Renal cortical epithelial cell (primary cell): ENCODE data around the gene GMPR. TPM values are rescaled to one million over a fixed set of nuclear protein-coding genes. Genes with fewer than 3 reads are reported as not detected.

Source experiments
- DNase-seq: peaks from one replicate; pipeline ENCODE4 v3.0.0-alpha.2; 2011; ENCODE audit warnings: low read depth
- total RNA-seq: library from RNA; depleted of rRNA; stranded (reverse); fragments of >200 nt; gene quantifications from 2 replicates; pipeline ENCODE4 v1.2.3, GENCODE V29; 2014

Gene GMPR
- 3.6 and 9.5 TPM in 2 replicates for total RNA-seq

GRCh38 chr6:16238057-16238962 is at the start of gene GMPR:
TSS of gene GMPR (plus strand) at chr6:16238587. CDS start at chr6:16238694, 107 bp downstream.
- peak; percentile 27 for DNase-seq

DNA sequence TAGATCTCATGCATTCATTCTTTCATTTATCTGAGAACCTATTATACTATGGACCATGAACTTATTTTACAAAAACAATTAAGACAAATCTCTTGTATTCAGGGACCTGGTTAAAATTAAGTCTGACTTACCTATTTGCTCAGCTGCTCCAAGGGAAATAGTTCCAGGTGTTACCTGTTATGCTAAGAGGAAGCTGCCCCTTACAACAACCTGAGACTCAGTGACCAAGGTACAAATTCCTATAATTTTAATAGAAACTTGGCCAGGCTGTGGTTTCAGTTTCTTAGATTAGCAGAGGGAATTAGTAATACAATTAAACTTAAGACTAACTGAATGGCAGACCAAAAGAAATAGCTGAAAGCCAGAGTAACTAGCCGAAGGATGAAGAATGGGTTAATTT is 48.2 kb upstream of the GMPR start:
- DNase-seq, result no peak

- no peak for DNase-seq
Measured at GRCh38 chr6:16196260-16196983, 42.0 kb upstream of the GMPR start.

- no peak for DNase-seq
Measured at GRCh38 chr6:16196984-16197546, 41.3 kb upstream of the GMPR start.

- DNase-seq, result no peak
Measured at GRCh38 chr6:16198061-16198705, 40.2 kb upstream of the GMPR start.

- DNase-seq, result no peak
Measured at GRCh38 chr6:16199804-16200203, 38.6 kb upstream of the GMPR start.

GRCh38 chr6:16200321-16200883 is 38.0 kb upstream of the GMPR start:
- peak; percentile 40 for DNase-seq

- DNase-seq, result no peak
Measured at GRCh38 chr6:16201706-16202105, 36.7 kb upstream of the GMPR start.

- DNase-seq, result no peak
Measured at GRCh38 chr6:16204653-16205376, 33.6 kb upstream of the GMPR start.

DNA sequence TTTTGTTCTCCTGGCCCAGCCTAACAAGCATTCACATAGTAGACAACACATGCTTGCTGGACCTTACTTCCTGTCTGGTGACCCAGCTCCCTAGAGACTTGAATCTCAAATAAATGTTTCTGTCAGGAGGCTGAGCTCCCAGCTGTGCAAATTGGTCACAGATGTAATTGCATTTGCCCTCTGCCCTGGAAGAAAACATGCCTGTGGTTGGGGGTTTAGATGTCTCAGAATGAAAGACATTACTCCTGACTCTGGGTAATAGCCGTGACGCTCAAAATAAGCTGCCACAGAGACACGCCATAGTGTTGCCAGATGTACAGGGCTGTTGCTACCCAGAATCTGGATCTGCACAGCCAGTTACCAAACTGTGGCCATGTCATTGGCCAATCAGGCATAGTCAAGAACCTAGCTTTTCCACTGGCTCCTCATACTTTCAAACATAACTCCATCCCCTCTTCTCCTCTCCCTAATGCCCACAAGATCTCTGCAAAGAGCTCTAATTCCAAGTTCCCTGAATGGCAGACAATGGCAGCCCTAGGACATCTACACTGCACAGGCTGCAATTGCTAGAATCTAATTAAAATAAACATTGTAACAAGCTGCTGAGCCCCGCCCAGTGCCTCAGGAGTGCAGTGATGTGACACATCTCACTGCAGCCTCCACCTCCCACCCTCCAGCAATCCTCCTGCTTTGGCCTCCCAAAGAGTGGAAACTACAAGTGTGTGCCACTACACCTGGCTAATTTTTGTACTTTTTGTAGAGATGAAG is 32.8 kb upstream of the GMPR start:
- DNase-seq, result peak; percentile 94

DNA sequence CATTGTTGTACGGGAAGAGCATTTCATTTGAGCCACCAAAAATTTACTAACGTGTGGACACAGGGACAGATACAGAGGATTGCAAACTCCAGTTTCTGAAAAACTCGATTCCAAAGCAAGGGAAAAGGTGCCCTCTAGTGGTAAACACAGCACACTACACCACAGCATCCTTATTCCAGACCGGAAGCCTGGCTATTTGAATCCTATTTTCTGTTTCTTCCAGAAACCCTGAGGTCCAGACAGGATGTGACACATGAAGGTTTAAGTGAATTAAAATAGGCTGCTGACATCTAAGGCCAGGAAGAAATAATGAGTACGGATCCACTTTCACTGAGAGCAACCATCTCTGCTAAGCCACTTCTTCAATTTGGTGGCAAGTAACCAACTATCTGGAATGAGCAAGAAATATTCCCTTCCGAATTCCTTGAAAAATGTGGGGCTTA is 31.8 kb upstream of the GMPR start:
- DNase-seq, result peak; percentile 78

DNA sequence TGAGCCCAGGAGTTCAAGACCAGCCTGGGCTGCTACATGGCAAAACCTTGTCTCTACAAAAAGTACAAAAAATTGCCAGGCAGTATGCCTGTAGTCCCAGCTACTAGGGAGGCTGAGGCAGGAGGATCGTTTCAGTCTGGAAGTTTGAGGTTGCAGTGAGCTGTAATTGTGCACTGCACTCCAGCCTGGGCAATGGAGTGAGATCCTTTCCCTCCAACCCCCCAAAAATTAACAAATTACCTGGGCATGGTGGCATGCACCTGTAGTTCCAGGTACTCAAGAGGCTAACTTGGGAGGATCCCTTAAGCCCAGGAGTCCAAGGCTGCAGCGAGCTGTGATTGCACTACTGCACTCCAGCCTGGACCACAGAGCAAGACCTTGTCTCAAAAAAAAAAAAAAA is 29.4 kb upstream of the GMPR start:
- no peak for DNase-seq

GRCh38 chr6:16209539-16209938 is 28.8 kb upstream of the GMPR start:
- no peak for DNase-seq

- DNase-seq, result no peak
Measured at GRCh38 chr6:16212276-16212675, 26.1 kb upstream of the GMPR start.

DNA sequence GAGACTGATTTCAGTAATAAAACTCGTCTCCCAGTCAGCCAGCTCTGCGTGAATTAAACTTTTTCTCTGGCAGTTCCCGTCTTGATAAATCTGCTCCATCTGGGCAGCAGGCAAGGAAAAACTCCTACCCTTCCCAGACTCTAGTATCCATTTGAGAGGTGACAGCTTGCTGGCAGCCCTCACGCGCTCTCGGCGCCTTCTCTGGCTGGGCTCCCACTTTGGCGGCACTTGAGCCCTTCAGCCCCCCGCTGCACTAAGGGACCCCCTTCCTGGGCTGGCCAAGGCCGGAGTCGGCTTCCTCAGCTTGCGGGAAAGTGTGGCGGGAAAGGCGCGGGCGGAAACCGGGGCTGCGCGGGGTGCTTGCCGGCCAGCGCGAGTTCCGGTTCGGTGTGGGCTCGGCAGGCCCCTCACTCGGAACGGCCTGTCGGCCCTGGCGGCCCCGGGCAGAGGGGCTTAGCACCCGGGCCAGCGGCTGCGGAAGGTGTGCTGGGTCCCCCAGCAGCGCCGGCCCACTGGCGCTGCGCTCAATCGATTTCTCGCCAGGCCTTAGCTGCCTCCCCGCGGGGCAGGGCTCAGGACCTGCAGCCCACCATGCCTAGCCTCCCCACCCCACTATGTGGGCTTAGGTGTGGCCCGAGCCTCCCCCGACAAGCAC is 21.8 kb upstream of the GMPR start:
- DNase-seq, result no peak

DNA sequence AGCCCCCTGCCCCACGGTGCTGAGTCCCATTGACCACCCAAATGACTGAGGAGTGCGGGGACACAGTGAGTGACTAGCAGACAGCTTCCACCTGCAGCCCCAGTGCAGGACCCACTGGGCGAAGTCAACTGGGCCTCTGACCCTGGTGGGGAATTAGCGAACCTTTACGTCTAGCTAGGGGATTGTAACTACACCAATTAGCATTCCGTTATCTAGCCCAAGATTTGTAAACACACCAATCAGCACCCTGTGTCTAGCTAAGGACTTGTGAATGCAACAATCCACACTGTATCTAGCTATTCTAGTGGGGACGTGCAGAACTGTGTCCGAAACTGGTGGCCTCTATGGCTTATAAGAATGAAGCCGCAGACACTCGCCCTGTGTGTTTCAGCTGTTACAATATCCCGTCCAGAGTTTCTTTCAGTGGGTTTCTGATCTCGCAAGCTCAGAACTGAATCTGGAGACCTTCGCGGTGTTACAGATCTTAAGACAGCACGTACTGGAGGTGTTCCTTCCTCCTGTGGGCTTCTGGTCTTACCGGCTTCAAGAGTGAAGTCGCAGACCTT is 21.1 kb upstream of the GMPR start:
- no peak for DNase-seq

GRCh38 chr6:16222826-16223225 is 15.6 kb upstream of the GMPR start:
- DNase-seq, result no peak

- DNase-seq, result no peak
Measured at GRCh38 chr6:16223362-16223761, 15.0 kb upstream of the GMPR start.

DNA sequence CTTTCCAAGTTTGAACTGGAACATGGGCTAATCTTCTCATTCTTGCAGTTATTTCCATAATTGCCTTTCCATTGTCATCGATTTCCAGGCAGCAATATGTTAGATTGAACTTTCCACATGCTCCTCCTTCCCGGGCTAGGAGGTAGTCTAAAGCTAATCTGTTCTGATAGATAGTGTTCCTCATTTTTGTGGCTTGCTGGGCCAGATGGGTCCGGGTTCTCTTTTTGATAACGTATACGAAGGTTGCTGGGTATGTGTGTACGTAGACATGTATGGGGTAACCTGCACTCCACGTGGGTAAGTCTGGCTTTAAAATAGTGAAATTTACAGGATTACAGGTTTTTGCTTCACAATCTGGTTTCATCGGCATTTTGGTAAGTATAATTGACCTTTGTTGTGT is 14.0 kb upstream of the GMPR start:
- DNase-seq, result no peak
